HG02610 (cell line): Measurements from ENCODE around the gene STK17A.
A peak's percentile ranks its signal among the peaks of the same experiment; 100 is the strongest.
"Not testable (repeated sequence)": the region's sequence is repeated elsewhere in the genome, so short reads cannot be mapped to it uniquely, and the experiment has no call there.

Source experiments
- ATAC-seq: cut with Tn5 transposase; IDR thresholded peaks from one replicate; pipeline ENCODE4 v1.9.1; 2021; ENCODE audit warnings: mild to moderate bottlenecking, moderate library complexity; ENCODE audit not compliant: unreplicated experiment

Gene STK17A

GRCh38 chr7:43565786-43566185 is 17.1 kb upstream of the STK17A start:
- ATAC-seq: no peak

GRCh38 chr7:43568529-43568928 is 14.4 kb upstream of the STK17A start:
- no peak for ATAC-seq

- peak; percentile 78 for ATAC-seq
These were observed 13.5 kb upstream of the STK17A start for GRCh38 chr7:43569424-43569823.

GRCh38 chr7:43570688-43571365 is 12.1 kb upstream of the STK17A start:
- peak; percentile 60 for ATAC-seq

- peak; percentile 43 for ATAC-seq
These were observed 10.3 kb upstream of the STK17A start for GRCh38 chr7:43572516-43573049.

- ATAC-seq: not testable (repeated sequence)
These were observed 9.1 kb upstream of the STK17A start for GRCh38 chr7:43573832-43574231.

GRCh38 chr7:43575506-43575905 is 7.4 kb upstream of the STK17A start:
- ATAC-seq: no peak

- no peak for ATAC-seq
These were observed 6.7 kb upstream of the STK17A start for GRCh38 chr7:43576241-43576640.

- ATAC-seq: peak; percentile 53
These were observed 5.4 kb upstream of the STK17A start for GRCh38 chr7:43577485-43577951.

- peak; percentile 10 for ATAC-seq
These were observed 701 bp downstream of the STK17A start for GRCh38 chr7:43583424-43584194.

- ATAC-seq: no peak
These were observed 1.3 kb downstream of the STK17A start for GRCh38 chr7:43584195-43584586.

- ATAC-seq: not testable (repeated sequence)
These were observed 1.8 kb downstream of the STK17A start for GRCh38 chr7:43584733-43585132.

GRCh38 chr7:43585562-43585961 is 2.7 kb downstream of the STK17A start:
- no peak for ATAC-seq

- ATAC-seq: no peak
These were observed 3.5 kb downstream of the STK17A start for GRCh38 chr7:43586251-43586900.

- ATAC-seq: no peak
These were observed 5.7 kb downstream of the STK17A start for GRCh38 chr7:43588477-43589132.

- no peak for ATAC-seq
These were observed 6.2 kb downstream of the STK17A start for GRCh38 chr7:43589133-43589478.

- no peak for ATAC-seq
These were observed 6.8 kb downstream of the STK17A start for GRCh38 chr7:43589728-43590127.

- ATAC-seq: peak; percentile 72
These were observed 8.1 kb downstream of the STK17A start for GRCh38 chr7:43590862-43591557.

GRCh38 chr7:43591558-43592180 is 8.8 kb downstream of the STK17A start:
- peak; percentile 25 for ATAC-seq

- ATAC-seq: no peak
These were observed 9.4 kb downstream of the STK17A start for GRCh38 chr7:43592326-43592725.
